ENCODE results near the gene NEK5. TPM values are rescaled to one million over a fixed set of nuclear protein-coding genes. Genes with fewer than 3 reads are reported as not detected.
"Not testable (repeated sequence)": the region's sequence is repeated elsewhere in the genome, so short reads cannot be mapped to it uniquely, and the experiment has no call there.

NEK5 gene
- total RNA-seq, 1 donor from 2014 or later, result 0.13 TPM

DNA sequence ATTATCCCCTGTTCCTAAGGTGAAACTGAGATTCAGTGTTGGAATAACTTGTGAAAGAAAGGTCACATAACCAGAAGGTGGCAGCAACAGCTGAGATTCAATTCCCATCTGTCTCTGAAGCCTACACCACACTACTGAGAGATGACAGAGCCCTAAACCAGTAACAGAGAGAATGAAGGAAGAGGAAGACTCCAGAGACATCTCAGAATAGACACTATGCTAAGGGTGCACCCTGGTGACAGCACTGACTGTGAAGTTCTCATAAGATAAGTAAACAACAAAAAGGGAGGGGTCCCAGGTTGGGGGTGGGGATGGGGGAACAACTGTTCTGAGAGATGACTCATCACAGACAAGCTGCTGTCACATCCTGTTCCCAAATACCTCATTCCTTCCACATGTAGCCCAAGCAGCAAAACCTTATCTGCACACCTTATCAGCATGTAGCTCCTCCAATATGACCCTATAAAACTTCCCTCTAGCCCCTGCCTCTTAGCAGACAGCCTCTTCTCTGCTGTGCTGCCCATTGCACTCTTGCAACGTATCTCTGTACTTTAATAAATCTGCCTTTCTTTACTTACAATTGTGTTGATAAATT, 57.8 kb downstream of the NEK5 start:
- peak in 1 of 2 donors; percentile 18 for DNase-seq (ENCODE audit: low read depth in 2 of 2)

DNA sequence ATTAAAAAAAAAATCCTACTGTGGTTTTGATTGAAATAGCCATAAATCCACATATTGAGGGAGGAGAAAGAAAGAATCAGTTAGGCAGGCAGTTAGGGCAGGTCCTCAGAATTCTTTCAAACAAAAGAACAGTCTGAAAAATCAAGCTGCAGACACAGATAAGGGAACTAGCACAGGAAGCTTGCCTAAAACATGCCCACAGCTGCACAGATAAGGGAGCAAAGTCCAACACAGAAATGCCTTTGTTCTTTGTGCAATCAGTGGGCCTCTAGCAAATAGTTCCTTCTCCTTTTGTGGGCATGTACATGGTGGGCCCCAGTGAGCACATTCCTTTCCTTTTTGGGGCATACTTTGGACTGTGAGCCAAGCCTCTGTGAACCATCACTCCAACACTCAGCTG, 61.6 kb downstream of the NEK5 start:
- DNase-seq (ENCODE audit: low read depth in 2 of 2), result peak in 1 of 2 donors; percentile 12

DNA sequence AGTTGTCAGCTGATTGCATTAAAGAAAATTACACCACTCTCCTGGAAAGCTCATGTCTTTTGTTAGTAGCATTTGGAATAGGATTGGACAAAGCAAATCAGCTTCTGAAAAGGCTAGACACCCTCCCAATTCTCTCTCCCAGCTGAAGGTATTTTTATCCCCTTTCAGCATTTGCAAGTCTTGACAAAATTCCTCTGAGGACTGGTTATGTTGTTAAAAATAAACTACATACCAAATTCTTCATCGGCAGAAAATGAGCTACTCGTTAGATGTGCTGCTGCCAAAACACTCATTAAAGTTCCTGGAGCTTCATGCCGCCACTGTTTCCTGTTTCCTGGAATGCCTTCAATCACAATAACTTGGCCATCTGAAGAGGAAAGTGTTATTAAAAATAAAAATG, 67.3 kb downstream of the NEK5 start:
- peak; percentile 21 to 62 for DNase-seq (ENCODE audit: low read depth in 2 of 2)

DNA sequence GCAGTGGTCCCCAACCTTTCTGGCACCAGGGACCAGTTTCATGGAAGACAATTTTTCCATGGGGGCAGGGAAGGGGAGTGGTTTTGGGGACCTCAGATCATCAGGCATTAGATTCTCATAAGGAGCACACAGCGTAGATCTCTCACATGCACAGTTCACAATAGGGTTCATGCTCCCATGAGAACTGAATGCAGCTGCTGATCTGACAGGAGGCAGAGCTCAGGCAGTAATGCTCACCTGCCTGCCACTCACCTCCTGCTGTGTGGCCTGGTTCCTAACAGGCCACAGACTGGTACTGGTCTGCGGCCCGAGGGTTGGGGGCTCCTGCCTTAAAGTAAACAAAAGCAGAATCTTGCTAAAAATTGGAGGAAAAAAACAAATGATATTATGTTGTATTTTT, 67.8 kb downstream of the NEK5 start:
- peak in 1 of 2 donors; percentile 1 for DNase-seq (ENCODE audit: low read depth in 2 of 2)

DNA sequence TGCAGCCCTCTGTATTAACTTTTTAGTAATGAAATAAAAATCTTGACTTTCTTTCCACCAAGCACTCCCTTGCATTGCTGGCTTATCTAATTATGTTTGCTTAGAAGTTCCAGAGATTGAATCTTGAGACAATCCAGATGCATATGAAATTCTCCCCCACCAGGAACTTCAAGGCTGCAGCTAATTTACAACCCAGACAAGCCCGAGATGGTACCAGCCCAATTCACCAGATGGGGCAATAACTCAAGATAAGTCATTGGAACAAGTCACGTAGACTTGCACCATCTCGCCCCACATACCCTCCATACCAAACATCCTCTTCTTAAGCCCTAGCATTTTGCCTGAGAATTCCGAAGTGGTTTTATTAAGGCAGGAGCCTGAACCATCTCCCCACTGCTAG, 75.4 kb downstream of the NEK5 start:
- no peak for DNase-seq (ENCODE audit: low read depth in 2 of 2)

DNA sequence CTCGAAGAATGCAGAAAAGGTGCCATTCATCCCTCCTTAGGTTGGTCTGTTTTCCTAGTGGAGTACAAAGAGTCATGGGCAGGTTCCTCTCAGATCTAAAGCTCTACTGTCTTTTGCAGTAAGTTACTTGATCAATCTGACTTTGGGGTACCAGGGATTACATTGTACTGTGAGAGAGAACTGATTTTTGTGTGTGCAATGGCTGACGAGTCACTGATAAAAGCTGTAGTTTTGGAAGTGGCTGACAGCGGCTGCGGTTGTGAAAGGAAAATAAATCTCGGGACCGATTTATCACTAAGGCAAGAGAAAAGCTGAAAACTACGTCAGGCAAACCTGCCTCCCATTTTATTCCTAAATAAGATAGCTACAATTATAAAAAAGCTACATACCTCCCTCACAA, 77.5 kb downstream of the NEK5 start:
- no peak for DNase-seq (ENCODE audit: low read depth in 2 of 2)

DNA sequence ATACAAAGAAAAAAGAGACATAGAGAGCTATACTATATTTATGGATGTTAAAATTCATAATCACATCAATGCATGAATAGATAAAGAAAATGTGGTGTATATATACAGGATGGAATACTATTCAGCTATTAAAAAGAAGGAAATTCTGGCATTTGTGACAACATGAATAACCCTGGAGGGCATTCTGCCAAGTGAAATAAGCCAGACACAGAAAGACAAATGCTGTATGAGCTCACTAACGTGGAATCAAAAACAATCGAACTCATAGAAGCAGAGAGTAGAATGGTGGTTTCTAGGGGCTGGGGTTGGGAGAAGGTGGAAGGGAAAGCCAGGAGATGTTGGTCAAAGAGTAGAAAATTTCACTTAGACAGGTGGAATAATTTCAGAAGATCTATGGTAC, 80.4 kb downstream of the NEK5 start:
- DNase-seq (ENCODE audit: low read depth in 2 of 2), result peak in 1 of 2 donors; percentile 40

DNA sequence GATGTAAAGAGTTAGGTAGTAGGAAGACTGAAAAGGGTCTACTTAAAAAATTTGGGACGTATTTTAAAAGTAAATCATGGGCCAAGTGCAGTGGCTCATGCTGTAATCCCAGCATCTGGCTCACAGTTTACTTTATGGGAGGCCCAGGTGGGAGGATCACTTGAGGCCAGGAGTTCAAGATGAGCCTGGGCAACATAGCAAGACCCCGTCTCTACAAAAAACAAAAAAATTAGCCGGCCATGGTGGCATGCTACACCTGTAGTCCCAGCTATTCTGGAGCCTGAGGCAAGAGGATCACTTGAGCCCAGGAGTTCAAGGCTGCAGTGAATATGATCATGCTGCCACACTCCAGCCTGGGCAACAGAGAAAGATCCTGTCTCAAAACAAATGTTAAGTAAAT, 81.4 kb downstream of the NEK5 start:
- no peak for DNase-seq (ENCODE audit: low read depth in 2 of 2)

DNA sequence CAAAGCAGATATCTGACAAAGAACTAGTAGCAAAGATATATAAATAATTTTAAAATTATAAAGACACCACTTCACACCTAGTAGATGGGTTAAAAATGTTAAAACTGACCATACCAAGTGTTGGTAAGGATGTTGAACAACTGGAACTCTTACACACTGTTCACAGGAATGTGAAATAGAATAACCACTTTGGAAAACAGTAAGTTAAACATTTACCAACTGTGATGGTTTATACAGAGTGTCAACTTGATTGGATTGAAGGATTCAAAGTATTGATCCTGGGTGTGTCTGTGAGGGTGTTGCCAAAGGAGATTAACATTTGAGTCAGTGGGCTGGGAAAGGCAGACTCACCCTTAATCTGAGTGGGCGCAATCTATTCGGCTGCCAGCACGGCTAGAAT, 85.2 kb downstream of the NEK5 start:
- no peak for DNase-seq (ENCODE audit: low read depth in 2 of 2)

DNA sequence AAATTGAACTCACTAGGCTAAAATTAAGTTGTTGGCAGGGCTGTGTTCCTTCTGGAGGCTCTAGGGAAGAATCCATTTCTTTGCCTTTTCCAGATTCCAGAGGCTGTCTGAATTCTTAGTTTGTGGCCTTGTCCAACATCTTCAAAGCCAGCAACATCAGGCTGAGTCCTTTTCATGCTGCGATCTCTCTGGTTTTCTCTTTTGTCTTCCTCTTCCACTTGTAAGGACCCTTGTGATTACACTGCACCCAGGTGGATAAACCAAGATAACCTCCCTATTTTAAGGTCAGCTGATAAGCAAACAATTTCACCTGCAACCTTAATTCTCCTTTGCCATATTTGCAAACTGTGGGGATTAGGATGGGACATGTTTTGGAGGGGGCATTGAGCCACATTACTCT, 92.8 kb downstream of the NEK5 start:
- DNase-seq (ENCODE audit: low read depth in 2 of 2), result no peak

DNA sequence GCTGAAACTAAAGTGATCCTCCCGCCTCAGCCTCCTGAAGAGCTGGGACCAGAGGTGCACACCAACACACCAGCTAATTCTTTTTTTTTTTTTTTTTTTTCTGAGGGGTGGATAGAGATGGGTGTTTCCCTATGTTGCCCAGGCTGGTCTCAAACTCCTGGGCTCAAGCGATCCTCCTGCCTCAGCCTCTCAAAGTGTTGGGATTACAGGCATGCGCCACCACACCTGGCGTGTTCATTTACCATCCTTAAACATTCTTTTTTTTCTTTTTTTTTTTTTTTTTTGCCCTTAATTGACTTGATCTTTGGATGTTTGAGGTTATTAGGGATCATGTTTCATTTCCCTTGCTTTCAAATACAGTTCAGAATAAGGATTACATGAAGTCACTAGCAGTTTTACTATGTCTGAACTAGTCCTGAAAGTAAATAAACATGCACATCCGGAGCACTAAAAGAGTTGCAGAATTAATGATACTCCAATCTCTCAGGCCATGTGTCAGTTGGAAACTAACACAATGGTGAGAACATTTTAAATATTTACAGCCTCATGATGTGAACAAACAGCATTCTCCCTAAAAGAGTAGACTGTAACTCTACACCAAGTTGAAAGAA, 94.2 kb downstream of the NEK5 start:
- no peak for DNase-seq (ENCODE audit: low read depth in 2 of 2)

DNA sequence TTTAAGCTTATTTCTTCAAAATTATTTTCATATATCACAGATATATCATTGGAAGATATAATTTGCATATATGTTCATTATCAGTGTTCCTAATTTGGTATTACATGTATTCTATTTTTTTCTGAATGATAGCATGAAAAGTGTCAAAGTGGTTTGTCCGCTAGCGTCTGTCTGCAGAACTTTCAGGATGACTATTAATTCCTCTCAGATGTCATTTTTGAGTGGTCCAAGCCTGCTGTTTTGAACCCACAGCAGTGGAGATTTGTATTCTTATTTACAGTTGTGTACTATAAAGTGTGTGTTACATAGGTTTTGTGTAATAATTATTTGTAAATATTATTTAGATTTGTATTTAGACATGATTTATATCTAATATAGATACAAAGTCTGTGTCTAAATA, 95.8 kb downstream of the NEK5 start:
- DNase-seq (ENCODE audit: low read depth in 2 of 2), result no peak

DNA sequence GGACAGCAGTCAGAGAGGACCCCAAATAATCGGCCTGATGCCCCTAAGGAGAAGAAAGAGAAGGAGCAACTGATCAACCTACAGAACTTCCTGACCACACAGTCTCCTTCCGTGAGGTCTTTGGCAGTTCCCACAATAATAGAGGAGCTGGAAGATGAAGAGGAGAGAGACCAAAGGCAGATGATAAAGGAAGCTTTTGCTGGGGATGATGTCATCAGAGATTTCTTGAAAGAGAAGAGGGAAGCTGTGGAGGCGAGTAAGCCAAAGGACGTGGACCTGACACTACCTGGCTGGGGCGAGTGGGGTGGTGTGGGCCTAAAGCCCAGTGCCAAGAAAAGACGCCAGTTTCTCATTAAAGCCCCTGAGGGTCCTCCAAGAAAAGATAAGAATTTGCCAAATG, 98.5 kb downstream of the NEK5 start:
- not testable (repeated sequence) for DNase-seq (ENCODE audit: low read depth in 2 of 2)

DNA sequence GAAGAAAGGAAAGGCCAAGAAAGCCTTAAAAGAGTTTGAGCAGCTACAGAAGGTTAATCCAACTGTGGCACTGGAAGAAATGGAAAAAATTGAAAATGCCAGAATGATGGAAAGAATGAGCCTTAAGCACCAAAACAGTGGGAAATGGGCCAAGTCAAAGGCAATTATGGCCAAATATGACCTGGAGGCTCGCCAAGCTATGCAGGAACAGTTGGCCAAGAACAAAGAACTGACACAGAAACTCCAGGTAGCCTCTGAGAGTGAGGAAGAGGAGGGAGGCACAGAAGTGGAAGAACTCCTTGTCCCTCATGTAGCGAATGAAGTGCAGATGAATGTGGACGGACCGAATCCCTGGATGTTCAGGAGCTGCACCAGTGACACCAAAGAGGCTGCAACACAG, 99.3 kb downstream of the NEK5 start:
- no peak for DNase-seq (ENCODE audit: low read depth in 2 of 2)

DNA sequence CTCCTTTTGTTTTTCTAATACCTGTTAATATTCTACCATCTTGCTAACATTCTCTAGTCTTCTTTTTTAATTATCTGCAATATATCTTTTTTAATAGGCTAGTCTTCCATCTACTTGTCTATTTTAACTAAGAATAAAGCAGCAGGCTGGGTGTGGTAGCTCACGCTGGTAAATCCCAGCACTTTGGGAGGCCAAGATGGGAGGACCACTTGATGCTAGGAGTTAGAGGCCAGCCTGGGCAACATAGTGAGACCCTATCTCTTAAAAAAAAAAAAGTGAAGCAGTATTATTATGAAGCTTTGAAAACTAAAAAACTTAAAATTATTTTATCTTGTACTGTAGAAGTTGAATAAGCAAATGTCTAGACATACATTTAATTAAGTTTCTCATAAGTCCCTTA, 101.0 kb downstream of the NEK5 start:
- no peak for DNase-seq (ENCODE audit: low read depth in 2 of 2)

DNA sequence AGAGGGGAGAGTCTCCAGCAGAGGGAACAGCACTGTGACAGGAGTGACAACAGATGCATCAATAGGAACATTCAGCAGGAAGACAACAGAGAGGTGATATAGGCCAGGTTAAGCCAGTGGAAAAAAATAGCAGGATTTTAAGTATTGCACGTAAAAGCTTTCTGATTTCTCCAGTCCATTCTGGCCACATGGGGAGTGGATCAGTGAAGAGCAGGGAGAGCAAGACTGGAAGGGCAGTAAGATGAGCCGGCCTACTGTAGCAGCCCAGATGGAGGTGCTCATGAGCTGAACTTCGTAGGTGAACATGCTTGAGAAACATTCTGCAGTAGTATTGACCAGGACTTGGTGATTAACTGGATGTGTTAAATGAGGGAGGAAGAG, 102.6 kb downstream of the NEK5 start:
- DNase-seq (ENCODE audit: low read depth in 2 of 2), result no peak

DNA sequence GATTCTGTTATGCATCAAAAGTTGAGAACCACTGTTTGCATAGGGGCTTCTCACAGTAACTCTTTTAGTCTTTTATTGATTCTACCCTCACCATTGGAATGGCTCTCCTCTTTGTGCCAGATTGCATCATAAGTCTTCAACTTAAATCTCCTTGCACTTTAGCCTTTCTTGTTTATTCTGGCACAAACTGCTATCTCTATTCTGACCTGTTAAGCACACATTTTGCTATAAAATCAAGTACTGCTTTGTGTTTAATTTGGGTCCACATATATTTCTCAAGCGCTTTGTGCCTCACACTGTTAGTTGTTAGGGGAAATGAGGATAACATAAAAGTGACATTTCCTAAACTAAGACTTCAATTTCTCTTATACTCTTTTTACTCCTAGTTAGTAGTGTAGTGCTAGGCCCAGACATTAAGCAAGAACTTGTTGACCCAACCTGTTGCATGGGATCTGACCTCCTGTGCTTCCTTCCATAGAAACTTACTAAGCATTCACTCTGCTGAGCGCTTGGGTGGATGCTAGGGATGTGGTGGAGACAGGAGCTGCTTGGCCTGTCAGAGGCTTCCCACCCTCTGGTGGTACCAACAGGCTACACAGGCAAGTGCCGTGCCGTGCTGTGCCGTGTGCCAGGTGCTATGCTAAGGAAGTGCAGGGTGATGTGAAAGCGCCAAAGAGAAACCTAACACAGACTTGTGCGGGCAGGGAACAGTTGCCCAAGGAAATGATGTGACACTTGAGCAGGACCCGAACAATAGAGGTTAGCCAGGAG, 103.2 kb downstream of the NEK5 start:
- DNase-seq (ENCODE audit: low read depth in 2 of 2), result no peak

DNA sequence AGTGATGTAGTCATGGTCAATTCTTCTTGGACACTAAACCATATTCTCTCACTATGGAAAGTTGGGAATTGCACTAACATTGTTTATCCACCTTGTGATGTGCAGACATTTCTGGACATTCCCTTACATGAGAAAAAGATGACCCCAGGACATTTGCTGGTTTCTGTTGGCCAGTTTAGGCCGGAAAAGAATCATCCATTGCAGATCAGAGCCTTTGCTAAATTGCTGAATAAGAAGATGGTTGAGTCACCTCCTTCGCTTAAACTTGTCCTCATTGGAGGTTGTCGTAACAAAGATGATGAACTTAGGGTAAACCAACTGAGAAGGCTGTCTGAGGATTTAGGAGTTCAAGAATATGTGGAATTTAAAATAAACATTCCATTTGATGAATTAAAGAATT, 104.4 kb downstream of the NEK5 start, which contains the start of gene UTP14C:
Gene UTP14C, plus strand, starts transcription at position 211 of the 400 bp plus-strand sequence. CDS start 4,114 bp downstream, outside the sequence.
- no peak for DNase-seq (ENCODE audit: low read depth in 2 of 2)

DNA sequence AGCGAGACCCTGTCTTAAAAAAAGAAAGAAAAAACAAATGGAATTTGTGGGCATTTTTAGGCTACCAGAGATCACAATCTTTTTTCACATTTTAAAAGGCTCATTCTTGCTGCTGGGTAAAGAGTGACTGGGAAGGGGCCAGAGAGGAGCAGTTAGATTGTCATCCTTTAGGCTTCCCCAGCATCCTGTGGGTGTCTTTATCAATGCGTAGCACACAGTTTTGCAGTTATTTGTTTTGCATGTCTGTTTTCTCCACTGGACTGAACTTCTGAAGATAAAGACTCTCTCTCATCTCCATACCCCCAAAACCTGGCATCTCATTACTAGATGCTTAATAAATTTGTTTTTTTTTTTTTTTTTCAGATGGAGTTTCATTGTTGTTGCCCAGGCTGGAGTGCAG, 106.5 kb downstream of the NEK5 start:
- DNase-seq (ENCODE audit: low read depth in 2 of 2), result no peak

DNA sequence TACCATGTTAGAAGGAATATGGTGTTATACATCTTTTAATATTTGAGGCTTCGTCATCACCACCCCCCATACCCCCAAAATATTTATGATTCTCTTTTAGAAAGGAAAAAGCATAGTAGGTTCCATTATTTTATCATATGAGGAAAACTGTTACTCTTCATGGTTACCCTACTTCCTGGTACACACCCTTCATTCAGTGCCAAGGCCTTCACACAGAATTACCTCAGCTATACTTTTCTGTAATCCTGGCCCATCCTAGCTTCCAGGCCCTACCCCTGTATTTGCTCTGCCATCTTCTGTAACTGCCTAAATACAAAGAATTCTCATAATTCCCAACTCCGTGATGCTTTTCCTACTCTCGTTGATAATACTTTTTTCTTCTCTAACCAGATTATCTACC, 108.7 kb downstream of the NEK5 start:
- DNase-seq (ENCODE audit: low read depth in 2 of 2), result no peak

DNA sequence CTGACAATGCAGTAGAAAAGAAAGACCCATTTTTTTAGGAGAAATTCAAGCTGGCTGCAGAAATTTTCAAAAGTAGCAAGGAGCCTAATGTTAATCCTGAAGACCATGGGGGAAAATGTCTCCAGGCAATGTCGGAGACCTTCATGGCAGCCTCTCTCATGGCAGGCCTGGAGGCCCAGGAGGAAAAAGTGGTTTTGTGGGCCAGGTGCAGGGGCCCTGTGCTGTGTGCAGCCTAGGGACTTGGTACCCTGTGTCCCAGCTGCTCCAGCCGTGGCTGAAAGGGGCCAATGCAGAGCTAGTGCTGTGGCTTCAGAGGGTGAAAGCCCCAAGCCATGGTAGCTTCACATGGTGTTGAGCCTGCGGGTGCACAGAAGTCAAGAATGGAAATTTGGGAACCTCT, 112.6 kb downstream of the NEK5 start:
- no peak for DNase-seq (ENCODE audit: low read depth in 2 of 2)

DNA sequence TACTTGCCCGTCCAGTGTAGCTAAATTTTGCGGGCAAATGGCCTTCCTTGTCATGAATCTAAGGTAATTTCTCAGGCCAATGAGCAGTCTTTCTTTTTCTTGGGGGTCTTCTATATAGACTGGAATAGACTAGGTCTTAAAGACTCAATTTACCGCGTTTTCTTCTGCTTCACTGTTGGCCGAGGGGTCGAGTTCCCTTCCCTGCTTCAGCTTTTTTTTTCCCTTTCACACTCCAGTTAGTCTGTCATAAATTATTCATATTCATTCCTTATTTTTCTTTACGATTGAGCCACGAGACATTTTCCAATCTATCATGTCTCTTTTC, 116.4 kb downstream of the NEK5 start:
- DNase-seq (ENCODE audit: low read depth in 2 of 2), result no peak

Data from dermis microvascular lymphatic vessel endothelial cell (primary cell).